GM18520 (cell line): ENCODE data around the gene TMEM214.
"Not testable (repeated sequence)": the region's sequence is repeated elsewhere in the genome, so short reads cannot be mapped to it uniquely, and the experiment has no call there.

Experiments used
- ATAC-seq: cut with Tn5 transposase; IDR thresholded peaks from one replicate; pipeline ENCODE4 v1.9.1; 2021; ENCODE audit not compliant: unreplicated experiment

The TMEM214 gene

DNA sequence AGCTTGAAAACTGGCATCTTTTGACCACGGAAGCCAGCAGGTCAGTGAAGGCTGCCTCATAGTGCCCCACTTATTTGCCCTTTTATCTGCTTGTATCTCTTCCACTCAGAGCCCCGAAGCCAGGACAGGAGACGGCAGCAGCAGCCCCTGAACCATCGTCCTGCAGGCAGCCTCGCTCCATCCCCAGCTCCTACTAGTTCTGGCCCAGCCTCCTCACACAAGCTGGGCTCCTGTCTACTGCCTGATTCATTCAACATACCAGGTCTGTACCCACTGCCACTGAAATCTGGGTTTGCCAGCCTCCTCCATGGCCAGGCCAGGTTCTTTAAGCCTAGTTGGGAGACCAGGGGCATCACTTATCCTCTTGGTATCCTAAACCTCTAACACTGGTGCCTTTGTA lies 34.6 kb downstream of the TMEM214 start:
- no peak for ATAC-seq

DNA sequence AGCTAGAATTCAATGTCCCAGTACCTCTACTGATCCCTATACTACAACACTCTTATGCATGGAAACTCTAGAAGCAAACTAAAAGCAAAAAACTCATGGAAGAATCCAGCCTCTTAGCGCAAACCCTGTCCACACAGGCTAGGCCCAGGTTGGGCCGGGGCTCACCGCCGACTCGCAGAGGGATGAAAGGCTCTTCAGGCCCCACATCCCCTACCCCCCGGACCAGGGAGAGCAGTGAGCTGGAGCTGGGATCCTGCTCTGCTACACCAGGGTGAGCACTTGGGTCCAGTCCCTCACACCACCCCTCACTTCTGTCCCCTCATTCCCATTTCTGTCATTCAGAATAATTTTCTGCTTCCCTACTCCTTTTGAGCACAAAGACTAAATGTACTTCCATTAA lies 36.7 kb downstream of the TMEM214 start:
- no peak for ATAC-seq

DNA sequence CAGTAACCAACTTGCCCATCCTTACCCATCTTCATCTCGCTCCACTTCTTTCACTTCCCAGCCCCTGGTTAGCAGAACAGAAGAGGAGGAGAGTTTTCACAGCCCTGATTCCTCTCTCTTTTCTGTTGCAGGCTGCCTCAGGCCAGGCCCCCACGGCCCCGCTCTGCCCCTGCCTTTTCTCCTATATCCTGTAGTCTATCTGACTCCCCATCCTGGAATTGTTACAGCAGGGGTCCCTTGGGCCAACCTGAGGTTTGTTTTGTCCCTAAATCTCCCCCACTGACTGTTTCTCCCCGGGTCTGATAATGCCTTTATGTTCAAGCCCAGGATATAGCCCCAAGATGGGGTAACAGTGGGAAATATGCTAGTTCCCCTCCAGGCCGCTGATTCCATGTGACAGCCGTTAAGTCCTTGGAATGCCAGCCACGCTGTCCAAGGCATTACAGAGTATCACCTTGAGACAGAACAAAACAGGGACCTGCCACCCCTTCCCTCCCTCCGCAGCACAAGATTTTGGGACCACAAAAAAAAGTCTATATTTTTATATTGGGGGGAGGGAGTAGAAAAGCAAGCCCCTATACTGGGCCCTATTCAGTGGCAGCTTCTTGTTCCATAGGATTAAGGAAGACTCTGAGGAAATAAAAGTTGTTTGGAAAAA lies 37.3 kb downstream of the TMEM214 start:
- ATAC-seq = no peak

DNA sequence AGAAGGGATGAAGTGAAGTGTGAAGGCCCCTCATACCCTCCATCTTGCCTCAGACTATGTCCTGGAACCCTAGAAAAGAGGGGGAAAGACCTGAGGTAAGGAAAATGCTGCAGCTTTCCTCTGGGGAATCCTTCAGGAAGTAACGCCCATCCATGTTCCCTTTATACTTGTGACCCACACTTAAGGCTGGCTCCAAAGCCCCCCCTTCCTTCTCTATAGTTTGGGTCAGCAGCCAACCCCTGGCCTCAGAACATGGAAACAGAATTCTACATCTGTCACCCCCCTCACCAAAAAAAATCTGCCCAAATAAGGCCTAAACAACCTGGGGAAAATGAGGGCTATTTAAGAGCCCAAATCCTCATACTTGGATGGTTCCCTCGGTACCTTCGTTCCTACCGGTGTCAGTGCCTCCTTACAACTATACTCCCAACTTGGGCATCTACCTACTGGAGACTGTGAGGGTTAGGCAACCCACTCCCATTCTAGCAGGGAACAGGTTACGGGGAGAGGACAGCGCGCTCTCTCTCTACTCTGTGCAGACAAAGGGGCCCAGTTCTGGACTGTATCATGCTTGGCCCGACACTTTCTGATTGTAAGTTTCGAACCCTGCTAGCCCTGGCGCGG lies 38.0 kb downstream of the TMEM214 start:
- ATAC-seq = no peak

DNA sequence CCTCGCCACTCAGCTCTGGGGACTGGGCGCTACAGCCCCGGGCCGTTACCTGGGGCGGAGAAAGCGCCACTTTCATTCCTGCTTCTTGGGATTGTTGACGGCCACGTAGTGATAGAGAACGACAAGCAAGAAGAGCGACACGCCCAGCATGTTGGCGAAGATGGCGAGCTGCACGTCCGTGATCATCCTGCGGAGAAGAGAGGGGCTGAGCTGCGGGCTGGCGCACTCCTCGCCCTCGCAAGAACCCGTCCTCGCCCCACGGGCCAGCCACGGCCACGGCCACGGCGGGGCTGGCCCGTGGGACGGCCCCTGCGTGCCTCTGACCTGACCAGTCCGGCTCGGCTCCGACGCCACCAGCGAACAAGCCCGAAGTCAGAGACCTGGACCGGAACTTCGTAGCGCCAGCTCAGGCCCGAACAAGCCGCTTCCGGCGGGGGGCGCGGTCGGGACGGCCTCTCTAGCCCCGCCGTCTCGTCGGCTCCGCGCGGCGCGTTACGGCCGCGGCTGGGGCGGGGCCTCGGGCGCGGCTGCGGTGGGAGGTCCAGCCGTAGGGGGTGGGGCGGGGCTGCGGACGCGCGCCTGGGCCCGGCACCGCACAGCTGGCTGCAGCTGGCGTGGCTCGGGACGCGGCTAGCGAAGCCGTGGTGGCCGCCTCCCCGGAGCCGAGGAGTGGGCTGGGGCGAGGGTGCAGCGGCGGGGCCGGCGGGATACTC lies 38.7 kb downstream of the TMEM214 start, which contains the start of gene OST4:
OST4 (minus strand) TSS at position 378 of the 713 bp plus-strand sequence.
- peak; percentile 81 for ATAC-seq

DNA sequence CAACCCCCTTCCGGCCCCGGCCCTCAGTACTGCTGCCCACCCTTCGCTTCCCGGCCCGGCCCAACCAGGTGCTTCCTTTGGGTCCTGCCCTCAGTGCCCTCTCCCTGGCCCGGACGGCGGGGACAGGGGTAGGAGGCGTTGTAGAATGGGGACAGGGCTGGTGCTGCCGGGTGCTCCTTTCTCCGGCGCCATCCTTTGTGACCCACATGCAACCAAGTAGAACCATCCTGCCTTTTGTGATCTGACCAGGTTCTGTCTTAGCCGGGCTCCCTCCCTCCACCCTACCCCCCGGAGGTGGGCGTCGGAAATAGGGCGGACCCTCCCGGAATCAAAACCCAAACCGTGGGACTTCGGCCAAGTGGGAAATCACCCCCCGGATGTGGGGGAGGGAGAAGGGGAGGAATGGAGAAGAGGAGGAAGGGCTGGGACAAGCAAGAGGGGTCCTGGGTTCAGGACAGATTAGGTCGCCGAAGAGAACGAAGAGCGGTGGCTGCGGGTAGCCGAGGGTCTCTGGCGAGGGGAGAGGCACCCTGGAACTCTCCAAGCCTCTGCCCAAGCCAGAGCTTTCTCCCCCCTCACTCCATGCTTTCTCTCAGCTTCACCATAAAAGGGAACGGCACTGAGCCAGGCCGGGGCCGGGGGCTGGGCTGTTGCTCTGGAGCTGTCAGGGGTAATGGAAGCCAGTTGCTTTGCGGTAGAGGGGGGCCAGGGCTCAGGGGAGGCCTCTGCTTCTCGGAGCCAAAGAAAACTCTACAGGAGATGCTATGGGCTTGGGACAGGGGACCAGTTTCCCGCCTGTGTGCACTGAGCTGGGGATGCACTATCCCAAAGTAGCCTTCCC lies 39.4 kb downstream of the TMEM214 start:
- no peak for ATAC-seq

DNA sequence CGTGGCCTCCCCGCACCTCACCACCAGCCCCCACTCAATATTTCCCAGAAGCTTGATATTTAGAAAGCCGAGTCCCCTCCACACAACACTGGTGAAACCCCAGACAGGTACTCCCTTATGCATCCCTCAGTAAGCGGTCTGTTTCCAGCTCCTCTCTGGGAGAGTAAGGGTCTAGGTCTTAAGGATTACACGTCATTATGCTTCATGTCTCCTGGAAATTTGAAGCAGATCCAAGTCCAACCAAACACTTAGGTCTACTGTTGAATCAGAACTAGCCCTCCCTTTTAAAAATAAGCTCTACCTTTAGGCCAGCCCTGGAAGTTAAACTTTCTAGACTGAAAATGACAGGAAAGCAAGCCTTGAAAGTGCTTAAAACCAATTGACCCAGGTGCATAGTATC lies 40.2 kb downstream of the TMEM214 start:
- ATAC-seq = no peak

DNA sequence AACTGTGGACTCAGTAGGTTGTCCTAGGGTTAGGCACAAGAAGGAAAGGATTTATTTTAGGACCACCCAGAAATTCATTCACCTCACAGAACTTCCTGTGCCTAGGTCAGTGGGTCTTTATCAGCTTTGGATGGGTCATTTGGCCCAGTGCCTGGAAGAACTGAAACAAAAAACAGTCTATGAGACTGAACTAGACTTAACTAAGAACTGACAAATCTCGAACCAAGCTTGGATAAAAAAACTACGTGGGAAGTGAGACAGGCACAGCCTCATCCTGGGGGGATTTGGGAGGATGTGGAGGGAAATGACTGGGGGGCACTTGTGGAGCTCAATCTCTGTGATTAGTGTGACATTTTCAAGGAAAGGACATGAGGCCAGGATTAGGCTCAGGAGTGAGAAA lies 41.0 kb downstream of the TMEM214 start:
- no peak for ATAC-seq

DNA sequence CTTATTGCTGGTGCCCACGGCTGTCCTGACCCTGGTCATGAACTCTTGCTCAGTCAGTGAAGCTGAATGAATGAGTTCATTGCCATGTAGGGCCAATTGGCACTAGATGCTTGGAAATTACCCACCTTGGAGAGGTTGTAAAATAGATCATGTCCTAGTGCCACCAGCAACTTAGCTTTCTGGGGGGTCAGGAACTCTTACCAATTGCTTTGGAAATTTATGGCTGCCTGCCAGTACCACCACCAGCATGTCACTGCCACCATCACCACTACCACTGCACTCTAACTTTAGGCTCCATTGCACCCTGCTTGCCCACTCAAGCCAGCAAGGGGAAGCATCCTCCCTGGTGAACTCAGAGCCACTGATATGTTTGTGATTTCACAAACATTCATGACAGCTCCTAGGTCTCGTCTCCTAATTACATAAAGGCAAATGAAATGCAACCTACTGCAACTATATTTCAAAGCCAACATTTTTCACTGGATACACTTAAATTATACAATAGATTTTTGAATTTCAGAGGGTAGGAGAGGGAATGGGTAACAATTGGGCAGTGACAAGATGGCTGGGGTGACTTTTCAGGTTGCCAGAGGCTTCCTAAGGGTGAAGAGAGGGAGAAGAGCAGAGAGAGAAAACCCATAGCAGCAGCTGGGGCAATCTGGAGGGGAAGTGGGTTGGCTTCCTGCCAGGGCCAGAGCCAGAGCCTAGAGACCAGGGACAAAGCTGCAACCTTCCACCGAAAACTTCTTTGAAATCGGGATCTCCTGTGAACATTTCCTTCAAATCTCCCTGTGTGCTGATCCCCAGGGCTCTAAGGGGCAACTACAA lies 42.2 kb downstream of the TMEM214 start:
- no peak for ATAC-seq

DNA sequence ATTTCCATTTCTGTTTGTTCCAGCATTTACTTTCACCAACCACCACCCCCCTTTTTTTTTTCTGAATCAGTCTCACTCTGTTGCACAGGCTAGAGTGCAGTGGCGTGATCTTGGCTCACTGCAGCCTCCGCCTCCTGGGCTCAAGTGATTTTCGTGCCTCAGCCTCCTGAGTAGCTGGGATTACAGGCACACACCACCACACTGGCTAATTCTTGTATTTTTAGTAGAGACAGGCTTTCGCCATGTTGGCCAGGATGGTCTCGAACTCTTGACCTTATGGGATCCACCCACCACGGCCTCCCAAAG lies 42.8 kb downstream of the TMEM214 start:
- not testable (repeated sequence) for ATAC-seq

DNA sequence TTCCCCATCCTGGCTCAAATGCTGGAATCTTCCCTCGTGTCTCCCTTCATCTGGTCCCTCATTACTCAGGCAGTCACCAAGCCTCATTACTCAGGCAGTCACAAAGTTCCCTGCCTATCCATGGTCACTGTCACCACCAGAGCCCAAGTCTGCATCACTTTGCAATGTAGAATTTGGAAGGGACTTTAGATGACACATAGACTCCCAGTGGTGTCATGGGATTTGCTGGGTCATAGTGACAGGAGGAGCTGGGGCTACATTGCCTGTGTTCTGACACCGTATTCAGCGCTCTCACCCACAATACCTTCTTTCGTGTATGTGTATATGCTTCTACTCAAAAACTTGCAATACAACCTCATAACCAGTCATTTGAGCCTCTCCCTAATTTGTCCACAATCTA lies 43.6 kb downstream of the TMEM214 start:
- ATAC-seq = no peak

DNA sequence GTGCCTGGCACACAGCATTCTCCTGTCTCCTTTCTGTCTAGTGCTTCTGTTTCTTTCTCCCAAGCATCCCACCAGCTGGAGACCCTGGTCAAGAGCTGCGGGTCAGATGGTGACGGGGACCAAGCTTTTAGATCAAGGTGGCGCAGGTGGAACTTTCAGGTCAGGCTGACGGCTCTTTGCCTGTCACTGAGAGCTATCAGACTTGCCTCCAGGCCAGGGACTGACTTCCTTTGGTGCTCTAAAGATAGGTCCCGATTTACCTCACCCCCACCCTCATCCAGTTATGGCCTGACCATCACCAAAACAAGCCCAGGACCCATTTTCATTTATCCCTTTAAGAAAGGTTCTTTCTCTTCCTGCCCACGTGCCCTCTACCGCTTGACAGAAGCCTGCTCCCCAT lies 44.5 kb downstream of the TMEM214 start:
- ATAC-seq = no peak

DNA sequence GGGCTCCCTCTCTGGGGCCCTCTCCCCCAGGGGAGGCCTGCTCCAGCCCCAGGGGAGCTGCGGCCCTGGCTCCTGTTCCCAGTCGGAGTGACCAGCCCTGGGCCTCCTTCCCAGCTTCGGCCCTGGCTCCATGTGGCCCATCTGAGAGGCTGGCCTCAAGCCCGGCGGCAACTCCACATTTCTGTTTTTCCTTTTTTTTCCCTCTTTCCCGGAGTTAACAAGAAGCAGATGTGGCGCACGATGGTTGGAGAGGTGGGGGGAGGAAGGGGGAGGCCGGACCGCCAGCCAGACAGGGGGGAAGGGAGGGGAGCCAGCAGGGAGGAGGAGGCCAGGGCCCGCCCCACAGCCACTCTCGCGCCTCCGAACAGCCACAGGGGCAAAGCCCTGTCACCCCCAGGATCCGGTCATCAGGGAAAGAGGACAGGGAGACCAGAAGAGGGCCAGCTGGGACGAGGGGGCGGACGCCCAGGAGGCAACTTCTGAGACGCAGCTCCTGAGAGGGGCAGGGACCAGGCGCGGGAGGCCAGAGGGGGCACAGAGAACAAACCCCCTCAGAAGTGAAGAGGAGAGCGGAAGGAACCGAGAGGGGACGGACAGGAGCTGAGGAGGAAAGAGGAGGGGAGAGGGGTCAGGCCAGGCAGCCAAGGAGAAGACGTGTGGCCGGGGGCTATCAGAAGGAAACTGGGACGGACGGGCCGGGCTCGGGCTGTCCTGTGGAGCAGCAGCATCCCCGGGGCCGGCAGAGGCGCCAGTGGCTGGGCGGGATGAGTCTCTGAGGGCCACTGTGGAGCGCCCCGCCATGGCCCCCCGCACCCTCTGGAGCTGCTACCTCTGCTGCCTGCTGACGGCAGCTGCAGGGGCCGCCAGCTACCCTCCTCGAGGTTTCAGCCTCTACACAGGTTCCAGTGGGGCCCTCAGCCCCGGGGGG lies 45.8 kb downstream of the TMEM214 start, which contains the start of gene EMILIN1:
EMILIN1 (plus strand) TSS at position 349 of the 928 bp plus-strand sequence; CDS start at position 800, 451 bp downstream.
- no peak for ATAC-seq

DNA sequence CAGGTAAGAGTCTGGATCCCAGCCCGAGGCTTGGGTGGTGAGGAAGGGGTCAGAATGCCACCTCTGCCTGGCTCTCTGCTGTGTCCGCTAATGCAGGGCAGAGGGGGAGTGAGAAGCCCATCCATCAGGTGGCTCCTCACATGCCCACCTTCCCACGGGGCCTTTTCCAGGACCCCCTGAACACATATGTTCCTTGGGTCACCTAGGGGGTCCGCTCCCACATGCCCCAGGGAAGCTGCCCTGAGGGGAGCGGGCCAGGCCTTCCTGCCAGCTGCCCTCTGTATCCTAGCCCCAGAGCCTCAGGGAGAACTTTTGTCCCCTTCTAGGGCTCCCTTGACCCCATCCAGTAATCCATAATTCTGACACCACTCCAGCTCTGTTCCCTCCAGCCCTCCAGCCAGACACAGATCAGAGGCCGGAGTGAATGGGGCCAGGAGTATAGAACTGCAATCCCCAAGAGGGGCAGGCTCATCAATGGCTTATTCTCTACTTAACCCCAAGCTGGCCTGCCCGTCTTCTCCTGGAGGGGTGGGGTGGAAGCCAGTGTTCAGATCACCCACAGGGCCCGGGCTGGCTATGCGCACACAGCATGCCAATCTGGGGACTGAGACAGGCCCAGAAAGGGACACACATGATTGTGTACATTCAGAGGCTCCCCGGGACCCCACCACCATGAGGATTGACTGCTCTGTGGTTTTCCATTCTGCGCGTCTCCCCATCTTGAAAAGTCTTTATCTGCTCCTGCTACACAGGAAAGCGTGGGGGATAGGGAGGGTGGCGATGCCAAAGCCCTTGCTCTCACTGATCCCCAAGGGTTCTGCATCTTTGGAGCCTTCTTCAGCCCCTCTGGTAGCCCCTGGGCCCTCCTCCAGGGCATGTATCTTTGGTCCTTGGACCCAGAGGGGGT lies 46.7 kb downstream of the TMEM214 start:
- ATAC-seq = no peak

DNA sequence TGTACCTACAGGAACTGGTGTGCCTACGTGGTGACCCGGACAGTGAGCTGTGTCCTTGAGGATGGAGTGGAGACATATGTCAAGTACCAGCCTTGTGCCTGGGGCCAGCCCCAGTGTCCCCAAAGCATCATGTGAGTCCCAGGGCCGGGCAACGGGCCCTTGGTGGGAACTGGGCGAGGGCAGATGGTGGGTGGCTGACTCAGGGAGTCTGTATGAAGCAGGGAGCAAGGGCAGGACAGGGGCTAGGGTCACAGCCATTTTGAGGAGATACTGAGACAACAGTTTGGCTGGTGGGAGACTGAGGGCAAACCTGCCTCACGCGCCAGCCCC lies 47.3 kb downstream of the TMEM214 start:
- ATAC-seq = no peak

DNA sequence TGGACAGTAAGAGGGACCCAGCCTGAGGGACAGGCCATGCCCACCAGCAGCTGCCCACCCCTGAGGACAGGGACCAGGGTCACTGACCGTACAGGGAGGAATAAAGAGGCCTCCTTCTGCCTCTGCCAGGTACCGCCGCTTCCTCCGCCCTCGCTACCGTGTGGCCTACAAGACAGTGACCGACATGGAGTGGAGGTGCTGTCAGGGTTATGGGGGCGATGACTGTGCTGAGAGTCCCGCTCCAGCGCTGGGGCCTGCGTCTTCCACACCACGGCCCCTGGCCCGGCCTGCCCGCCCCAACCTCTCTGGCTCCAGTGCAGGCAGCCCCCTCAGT lies 47.8 kb downstream of the TMEM214 start:
- ATAC-seq = no peak

DNA sequence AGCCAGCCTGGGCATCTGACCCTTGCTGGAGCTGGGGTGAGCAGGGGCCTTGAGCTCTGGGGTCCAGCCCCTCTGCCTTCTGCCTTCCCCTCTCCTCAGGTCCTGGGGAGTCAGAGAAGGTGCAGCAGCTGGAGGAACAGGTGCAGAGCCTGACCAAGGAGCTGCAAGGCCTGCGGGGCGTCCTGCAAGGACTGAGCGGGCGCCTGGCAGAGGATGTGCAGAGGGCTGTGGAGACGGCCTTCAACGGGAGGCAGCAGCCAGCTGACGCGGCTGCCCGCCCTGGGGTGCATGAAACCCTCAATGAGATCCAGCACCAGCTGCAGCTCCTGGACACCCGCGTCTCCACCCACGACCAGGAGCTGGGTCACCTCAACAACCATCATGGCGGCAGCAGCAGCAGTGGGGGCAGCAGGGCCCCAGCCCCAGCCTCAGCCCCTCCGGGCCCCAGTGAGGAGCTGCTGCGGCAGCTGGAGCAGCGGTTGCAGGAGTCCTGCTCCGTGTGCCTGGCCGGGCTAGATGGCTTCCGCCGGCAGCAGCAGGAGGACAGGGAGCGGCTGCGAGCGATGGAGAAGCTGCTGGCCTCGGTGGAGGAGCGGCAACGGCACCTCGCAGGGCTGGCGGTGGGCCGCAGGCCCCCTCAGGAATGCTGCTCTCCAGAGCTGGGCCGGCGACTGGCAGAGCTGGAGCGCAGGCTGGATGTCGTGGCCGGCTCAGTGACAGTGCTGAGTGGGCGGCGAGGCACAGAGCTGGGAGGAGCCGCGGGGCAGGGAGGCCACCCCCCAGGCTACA lies 49.4 kb downstream of the TMEM214 start:
- no peak for ATAC-seq
